Endodermal cell (in vitro differentiated cells): Measurements from ENCODE around the gene GNAZ. TPM values are rescaled to one million over a fixed set of nuclear protein-coding genes. Genes with fewer than 3 reads are reported as not detected.

Source experiments
- DNase-seq: peaks from one replicate; pipeline ENCODE4 v3.0.0-alpha.2; 2017
- H3K27ac ChIP-seq: 2 replicates; pipeline ENCODE4 v1.5.1; 2013; ENCODE audit warnings: mild to moderate bottlenecking, low read depth, low read length, moderate library complexity
- H3K27me3 ChIP-seq: 2 replicates; pipeline ENCODE4 v1.6.1; 2013; ENCODE audit warnings: mild to moderate bottlenecking, low read length, moderate library complexity; ENCODE audit not compliant: insufficient read depth, control insufficient read depth, poor library complexity, severe bottlenecking
- H3K36me3 ChIP-seq: 2 replicates; pipeline ENCODE4 v1.7.0; 2013; ENCODE audit warnings: mild to moderate bottlenecking, low read length, moderate library complexity; ENCODE audit not compliant: control insufficient read depth, insufficient read depth
- H3K4me1 ChIP-seq: one replicate; pipeline ENCODE4 v1.7.0; 2013; ENCODE audit warnings: low read length; ENCODE audit not compliant: control insufficient read depth, insufficient read depth
- H3K4me3 ChIP-seq: 2 replicates; pipeline ENCODE4 v1.5.1; 2013; ENCODE audit warnings: mild to moderate bottlenecking, low read length, moderate library complexity
- H3K9ac ChIP-seq: 2 replicates; pipeline ENCODE4 v1.6.1; 2013; ENCODE audit warnings: mild to moderate bottlenecking, low read length, moderate library complexity; ENCODE audit not compliant: poor library complexity, severe bottlenecking; ENCODE audit errors: extremely low read depth
- H3K9me3 ChIP-seq: 2 replicates; pipeline ENCODE4 v1.6.1; 2013; ENCODE audit warnings: mild to moderate bottlenecking, low read length, moderate library complexity; ENCODE audit not compliant: control insufficient read depth
- H3K27ac Mint-ChIP-seq: 2 replicates; pipeline ENCODE4 v1.8.0; 2020; ENCODE audit warnings: mixed read lengths
- H3K27me3 Mint-ChIP-seq: 2 replicates; pipeline ENCODE4 v1.8.0; 2021; ENCODE audit warnings: mild to moderate bottlenecking, mixed read lengths; ENCODE audit not compliant: insufficient read depth
- H3K36me3 Mint-ChIP-seq: 2 replicates; pipeline ENCODE4 v1.8.0; 2020; ENCODE audit warnings: low read depth, mixed read lengths
- H3K4me1 Mint-ChIP-seq: 2 replicates; pipeline ENCODE4 v1.8.0; 2020; ENCODE audit warnings: mixed read lengths
- H3K4me3 Mint-ChIP-seq: 2 replicates; pipeline ENCODE4 v1.8.0; 2020; ENCODE audit warnings: mild to moderate bottlenecking, moderate library complexity, mixed read lengths
- H3K9me3 Mint-ChIP-seq: 2 replicates; pipeline ENCODE4 v1.8.0; 2020; ENCODE audit warnings: mild to moderate bottlenecking, mixed read lengths
- CTCF ChIP-seq: fragments of 200-600 bp; sonication (generic); conservative IDR thresholded peaks from 2 replicates; pipeline ENCODE4 v1.5.0; 2021; ENCODE audit warnings: antibody characterized with exemption, mild to moderate bottlenecking
- WGBS, 2 experiments: methylation state at CpG; one replicate each; pipeline versions ENCODE4 v1.1.5 to v1.1.7; 2013; ENCODE audit warnings: missing lambda C conversion rate in 2 of 2, mixed read lengths in 1 of 2; ENCODE audit not compliant: insufficient coverage in 1 of 2, insufficient read length in 1 of 2; 5-methylcytosine and 5-hydroxymethylcytosine counted together
- total RNA-seq, 2 donors: library from RNA; stranded (reverse); fragmentation: NEBNext Ultra II Directional in 1 of 2; extraction: Animal tissue kit (Norgen Biotek cat#: 25700) in 1 of 2; gene quantifications; 2 replicates in 1 of 2; 3 replicates in 1 of 2; pipeline ENCODE4 v1.2.1, GENCODE V29; 2021

Gene GNAZ
- total RNA-seq, 2 donors from 2014 or later = 16.7 to 17.9 TPM

- H3K27me3 Mint-ChIP-seq = peaks cover 5% of the 10 kb centered on the region
- H3K4me1 ChIP-seq = no peaks in the 10 kb centered on the region
- no peak overlapping the region for H3K27ac Mint-ChIP-seq
- no peaks in the 10 kb centered on the region for H3K9me3 Mint-ChIP-seq
- H3K36me3 Mint-ChIP-seq = peaks cover 6% of the 10 kb centered on the region
- peaks cover 5% of the 10 kb centered on the region for H3K36me3 ChIP-seq
- no peak overlapping the region for H3K4me3 Mint-ChIP-seq
- H3K4me1 Mint-ChIP-seq = no peaks in the 10 kb centered on the region
- no peak for TF ChIP-seq CTCF
- H3K9ac ChIP-seq = no peak overlapping the region
- no peak for DNase-seq
- no peak overlapping the region for H3K27ac ChIP-seq
- H3K27me3 ChIP-seq = peaks cover 3% of the 10 kb centered on the region
- WGBS, 2 experiments = 91 to 96% methylated on average over 8 to 10 of the region's 10 CpGs
- no peak overlapping the region for H3K4me3 ChIP-seq
- no peaks in the 10 kb centered on the region for H3K9me3 ChIP-seq
Observed at GRCh38 chr22:23076896-23077572, 6.7 kb downstream of the GNAZ start.

GRCh38 chr22:23077627-23078461 is 7.5 kb downstream of the GNAZ start:
- Mint-ChIP-seq H3K36me3 (peaks cover 6% of the 10 kb centered on the region), H3K27ac (no peak overlapping the region), H3K27me3 (no peaks in the 10 kb centered on the region), H3K9me3 (no peaks in the 10 kb centered on the region), H3K4me3 (no peak overlapping the region), H3K4me1 (peaks cover 6% of the 10 kb centered on the region)
- 92 to 97% methylated on average over 8 to 11 of the region's 11 CpGs for WGBS, 2 experiments
- no peaks in the 10 kb centered on the region for H3K9me3 ChIP-seq
- no peak overlapping the region for H3K27ac ChIP-seq
- DNase-seq = no peak
- H3K36me3 ChIP-seq = peaks cover 5% of the 10 kb centered on the region
- no peaks in the 10 kb centered on the region for H3K27me3 ChIP-seq
- no peaks in the 10 kb centered on the region for H3K4me1 ChIP-seq
- TF ChIP-seq CTCF = no peak
- no peak overlapping the region for H3K4me3 ChIP-seq
- no peak overlapping the region for H3K9ac ChIP-seq

GRCh38 chr22:23078462-23078787 is 8.1 kb downstream of the GNAZ start:
- Histone ChIP-seq H3K27ac (no peak overlapping the region), H3K4me1 (no peaks in the 10 kb centered on the region), H3K9ac (no peak overlapping the region), H3K36me3 (peaks cover 5% of the 10 kb centered on the region), H3K4me3 (no peak overlapping the region), H3K27me3 (no peaks in the 10 kb centered on the region), H3K9me3 (no peaks in the 10 kb centered on the region)
- no peaks in the 10 kb centered on the region for H3K27me3 Mint-ChIP-seq
- peaks cover 6% of the 10 kb centered on the region for H3K36me3 Mint-ChIP-seq
- TF ChIP-seq CTCF = no peak
- 100% methylated on average over 1 to 3 of the region's 3 CpGs for WGBS, 2 experiments
- DNase-seq = no peak
- H3K27ac Mint-ChIP-seq = no peak overlapping the region
- no peak overlapping the region for H3K4me3 Mint-ChIP-seq
- H3K9me3 Mint-ChIP-seq = no peaks in the 10 kb centered on the region
- H3K4me1 Mint-ChIP-seq = peaks cover 7% of the 10 kb centered on the region
